Caco-2 (cell line): ENCODE measurements around the gene AMIGO2. TPM values are rescaled to one million over a fixed set of nuclear protein-coding genes. Genes with fewer than 3 reads are reported as not detected.
A peak's percentile ranks its signal among the peaks of the same experiment; 100 is the strongest.

Experiments used
- BruUV-seq: library from RNA; stranded (reverse); fragments of 400-500 nt; replicated peaks from 2 replicates; lab custom pipeline; 2021; lab: Mats Ljungman, UMichigan
- CTCF ChIA-PET: fragments of 300-600 bp; sonication (Branson Sonifier 250); formaldehyde crosslinking; loops from one replicate; lab custom pipeline; 2022; ENCODE audit warnings: antibody characterized with exemption; lab: Charles Lee
- POLR2A ChIA-PET: fragments of 300-600 bp; sonication (Branson Sonifier 250); formaldehyde crosslinking; loops from one replicate; lab custom pipeline; 2022; ENCODE audit warnings: antibody characterized with exemption; lab: Charles Lee
- DNase-seq, 2 experiments: peaks; one replicate each; pipeline versions ENCODE4 v3.0.0 to v3.0.0-alpha.2; 2020 to 2022
- H3K27me3 ChIP-seq: replicated peaks from 2 replicates; pipeline ENCODE4 v1.6.0; 2011; ENCODE audit warnings: low read length; ENCODE audit not compliant: control insufficient read depth, insufficient read depth
- H3K36me3 ChIP-seq: 2 replicates; pipeline ENCODE4 v1.5.1; 2011; ENCODE audit warnings: low read length; ENCODE audit not compliant: control insufficient read depth, insufficient read depth
- H3K4me1 ChIP-seq: fragments of 250-450 bp; sonication (Bioruptor Pico); 2 replicates; pipeline ENCODE4 v1.5.1; 2020; ENCODE audit warnings: mild to moderate bottlenecking
- H3K4me3 ChIP-seq: 2 replicates; pipeline ENCODE4 v1.5.1; 2011; ENCODE audit warnings: low read depth, mild to moderate bottlenecking, control low read depth, low read length
- H3K9me3 ChIP-seq: fragments of 250-450 bp; sonication (Bioruptor Pico); 2 replicates; pipeline ENCODE4 v1.5.1; 2020; ENCODE audit warnings: mild to moderate bottlenecking, moderate library complexity
- H3K27ac Mint-ChIP-seq: one replicate; pipeline ENCODE4 v1.8.0; 2022; ENCODE audit warnings: mixed read lengths; ENCODE audit not compliant: unreplicated experiment
- H3K27me3 Mint-ChIP-seq: one replicate; pipeline ENCODE4 v1.8.0; 2022; ENCODE audit warnings: mixed read lengths; ENCODE audit not compliant: insufficient read depth, unreplicated experiment
- H3K36me3 Mint-ChIP-seq: one replicate; pipeline ENCODE4 v1.8.0; 2022; ENCODE audit warnings: mild to moderate bottlenecking, mixed read lengths; ENCODE audit not compliant: insufficient read depth, unreplicated experiment
- H3K4me1 Mint-ChIP-seq: one replicate; pipeline ENCODE4 v1.8.0; 2022; ENCODE audit warnings: low read depth, mixed read lengths; ENCODE audit not compliant: unreplicated experiment
- H3K4me3 Mint-ChIP-seq: one replicate; pipeline ENCODE4 v1.8.0; 2022; ENCODE audit warnings: mild to moderate bottlenecking, moderate library complexity, mixed read lengths; ENCODE audit not compliant: unreplicated experiment
- H3K9me3 Mint-ChIP-seq: one replicate; pipeline ENCODE4 v1.8.0; 2022; ENCODE audit warnings: mixed read lengths; ENCODE audit not compliant: unreplicated experiment
- CTCF ChIP-seq, 2 experiments: fragments of 200-600 bp in 1 of 2; IDR thresholded peaks; 1 replicate in 1 of 2; 2 replicates in 1 of 2; pipeline versions ENCODE4 v1.5.1 to v1.8.0; 2011 to 2022; ENCODE audit warnings: antibody characterized with exemption in 1 of 2, control low read depth in 1 of 2, inconsistent platforms in 1 of 2, low read depth in 1 of 2, low read length in 1 of 2, mild to moderate bottlenecking in 1 of 2, moderate library complexity in 1 of 2; ENCODE audit not compliant: insufficient read depth in 1 of 2, severe bottlenecking in 1 of 2, unreplicated experiment in 1 of 2
- intact Hi-C: fragments of 100-400 bp; cut with micrococcal nuclease; formaldehyde crosslinking; loops from one replicate; pipeline ENCODE4 v1.10.0; 2022; ENCODE audit not compliant: unreplicated experiment
- total RNA-seq: library from RNA; stranded (reverse); gene quantifications from 2 replicates; pipeline ENCODE4 v1.2.3, GENCODE V29; 2022

AMIGO2 gene
- total RNA-seq, 1 experiment from 2014 or later: 1.6 TPM

GRCh38 chr12:47078733-47079467 lies 859 bp downstream of the AMIGO2 start:
- H3K4me3 ChIP-seq: peak overlapping the region; percentile 72
- POLR2A ChIA-PET: no interaction called here
- H3K9me3 ChIP-seq: no peaks in the 10 kb centered on the region
- Mint-ChIP-seq H3K9me3 (no peaks in the 10 kb centered on the region), H3K36me3 (no peaks in the 10 kb centered on the region), H3K4me3 (peak overlapping the region; percentile 82), H3K27ac (peak overlapping the region; percentile 27), H3K4me1 (peaks cover 35% of the 10 kb centered on the region), H3K27me3 (peaks cover 7% of the 10 kb centered on the region)
- intact Hi-C loops: loop anchor here (1.0 to 2.0 kb wide), 5 partner anchors 41 to 318 kb away; no protein-coding TSS in a partner anchor
- BruUV-seq: no TSS peak
- no peaks in the 10 kb centered on the region for H3K36me3 ChIP-seq
- peak in 1 of 2 experiments; percentile 16 for DNase-seq
- no peak for TF ChIP-seq CTCF (IDR thresholded peaks at IDR 0.05; ENCODE audit: insufficient read depth in 1 of 2, low read depth in 1 of 2, low read length in 1 of 2, severe bottlenecking in 1 of 2, unreplicated experiment in 1 of 2)
- CTCF ChIA-PET: interaction anchor here (0.6 to 3.1 kb wide), 6 partner anchors 46 to 318 kb away, joined by 3 to 16 read pairs (median 6); no protein-coding TSS in a partner anchor
- H3K4me1 ChIP-seq: peaks cover 8% of the 10 kb centered on the region; the same call in 1 of the 2 replicates
- H3K27me3 ChIP-seq: peaks cover 1% of the 10 kb centered on the region; the same call in 1 of the 2 replicates

- peaks cover 6% of the 10 kb centered on the region; the same call in 1 of the 2 replicates for H3K4me1 ChIP-seq
Measured at GRCh38 chr12:47078086-47078395, 1.7 kb downstream of the AMIGO2 start.

More at GRCh38 chr12:47078086-47078395, 1.7 kb downstream of the AMIGO2 start:
- Histone ChIP-seq H3K9me3 (no peaks in the 10 kb centered on the region), H3K4me3 (no peak overlapping the region), H3K36me3 (no peaks in the 10 kb centered on the region), H3K27me3 (peaks cover 1% of the 10 kb centered on the region; the same call in 1 of the 2 replicates)
- no peak for DNase-seq
- BruUV-seq: no TSS peak
- POLR2A ChIA-PET: no interaction called here
- Mint-ChIP-seq H3K4me3 (no peak overlapping the region), H3K4me1 (peaks cover 27% of the 10 kb centered on the region), H3K36me3 (no peaks in the 10 kb centered on the region), H3K9me3 (no peaks in the 10 kb centered on the region), H3K27me3 (peaks cover 7% of the 10 kb centered on the region), H3K27ac (no peak overlapping the region)
- TF ChIP-seq CTCF (IDR thresholded peaks at IDR 0.05; ENCODE audit: insufficient read depth in 1 of 2, low read depth in 1 of 2, low read length in 1 of 2, severe bottlenecking in 1 of 2, unreplicated experiment in 1 of 2): no peak
- intact Hi-C loops: loop anchor here (2.0 kb wide), 2 partner anchors 45 to 319 kb away; no protein-coding TSS in a partner anchor
- CTCF ChIA-PET: interaction anchor here (3.0 to 3.1 kb wide), 2 partner anchors 45 to 229 kb away, joined by 13 to 16 read pairs; no protein-coding TSS in a partner anchor
